HAP-1 (cell line): ENCODE measurements around the gene ADGRG4.

Experiments used
- DNase-seq, 2 experiments: peaks; one replicate each; pipeline ENCODE4 v3.0.0-alpha.2; 2016 to 2020; ENCODE audit warnings: low spot score in 2 of 2
- H3K27me3 ChIP-seq: fragments of 250-450 bp; sonication (Bioruptor Pico); 2 replicates; pipeline ENCODE4 v1.5.1; 2020; ENCODE audit warnings: low read depth, mild to moderate bottlenecking, moderate library complexity
- H3K36me3 ChIP-seq: fragments of 250-450 bp; sonication (Bioruptor Pico); replicated peaks from 2 replicates; pipeline ENCODE4 v1.5.1; 2020; ENCODE audit warnings: mild to moderate bottlenecking
- H3K4me1 ChIP-seq: fragments of 250-450 bp; sonication (Bioruptor Pico); 2 replicates; pipeline ENCODE4 v1.5.1; 2020; ENCODE audit warnings: mild to moderate bottlenecking
- H3K4me3 ChIP-seq: fragments of 250-450 bp; sonication (Bioruptor Pico); 2 replicates; pipeline ENCODE4 v1.5.1; 2020; ENCODE audit warnings: mild to moderate bottlenecking, moderate library complexity
- H3K9me3 ChIP-seq: fragments of 250-450 bp; sonication (Bioruptor Pico); 2 replicates; pipeline ENCODE4 v1.5.1; 2020; ENCODE audit warnings: mild to moderate bottlenecking, moderate library complexity
- in situ Hi-C: fragments of 300-500 bp; cut with MboI; formaldehyde crosslinking; loops from 3 replicates; pipeline ENCODE4 v1.14.3; 2020; ENCODE audit warnings: low sequenced_read_pairs, inconsistent platforms, mixed read lengths

Gene ADGRG4

GRCh38 chrX:136319600-136319999, 18.8 kb downstream of the ADGRG4 start:
- DNase-seq: no peak
- Histone ChIP-seq H3K27me3 (no peaks in the 10 kb centered on the region), H3K4me1 (peaks cover 41% of the 10 kb centered on the region), H3K36me3 (no peaks in the 10 kb centered on the region), H3K9me3 (no peaks in the 10 kb centered on the region), H3K4me3 (no peak overlapping the region)
- in situ Hi-C loops: no loop called here

- DNase-seq: no peak
- in situ Hi-C loops: no loop called here
- no peak overlapping the region for H3K4me3 ChIP-seq
- peaks cover 41% of the 10 kb centered on the region for H3K4me1 ChIP-seq
- no peaks in the 10 kb centered on the region for H3K9me3 ChIP-seq
- no peaks in the 10 kb centered on the region for H3K36me3 ChIP-seq
- H3K27me3 ChIP-seq: no peaks in the 10 kb centered on the region
Measured at GRCh38 chrX:136321532-136321931, 20.8 kb downstream of the ADGRG4 start.

- in situ Hi-C loops: no loop called here
- Histone ChIP-seq H3K36me3 (no peaks in the 10 kb centered on the region), H3K4me3 (no peak overlapping the region), H3K9me3 (no peaks in the 10 kb centered on the region), H3K27me3 (no peaks in the 10 kb centered on the region), H3K4me1 (peaks cover 41% of the 10 kb centered on the region)
- DNase-seq: no peak
Measured at GRCh38 chrX:136322064-136322463, 21.3 kb downstream of the ADGRG4 start.

GRCh38 chrX:136325377-136325776, 24.6 kb downstream of the ADGRG4 start:
- no peak for DNase-seq
- no peaks in the 10 kb centered on the region for H3K9me3 ChIP-seq
- H3K27me3 ChIP-seq: no peaks in the 10 kb centered on the region
- H3K4me1 ChIP-seq: peaks cover 36% of the 10 kb centered on the region
- no peak overlapping the region for H3K4me3 ChIP-seq
- H3K36me3 ChIP-seq: no peaks in the 10 kb centered on the region
- in situ Hi-C loops: no loop called here

- no peaks in the 10 kb centered on the region for H3K36me3 ChIP-seq
- DNase-seq: no peak
- in situ Hi-C loops: no loop called here
Measured at GRCh38 chrX:136328933-136329332, 28.2 kb downstream of the ADGRG4 start.

GRCh38 chrX:136336623-136337022, 35.9 kb downstream of the ADGRG4 start:
- Histone ChIP-seq H3K9me3 (peaks cover 4% of the 10 kb centered on the region; the same call in 1 of the 2 replicates), H3K27me3 (no peaks in the 10 kb centered on the region), H3K4me3 (no peak overlapping the region), H3K36me3 (no peaks in the 10 kb centered on the region), H3K4me1 (no peaks in the 10 kb centered on the region)
- DNase-seq: no peak
- in situ Hi-C loops: no loop called here

More at GRCh38 chrX:136328933-136329332, 28.2 kb downstream of the ADGRG4 start:
- peaks cover 20% of the 10 kb centered on the region for H3K4me1 ChIP-seq
- H3K9me3 ChIP-seq: no peaks in the 10 kb centered on the region
- no peak overlapping the region for H3K4me3 ChIP-seq
- H3K27me3 ChIP-seq: no peaks in the 10 kb centered on the region

GRCh38 chrX:136339702-136340101, 38.9 kb downstream of the ADGRG4 start:
- Histone ChIP-seq H3K9me3 (peaks cover 4% of the 10 kb centered on the region; the same call in 1 of the 2 replicates), H3K27me3 (no peaks in the 10 kb centered on the region), H3K4me1 (no peaks in the 10 kb centered on the region), H3K4me3 (no peak overlapping the region), H3K36me3 (no peaks in the 10 kb centered on the region)
- no peak for DNase-seq
- in situ Hi-C loops: no loop called here

GRCh38 chrX:136344320-136344719, 43.6 kb downstream of the ADGRG4 start:
- Histone ChIP-seq H3K36me3 (no peaks in the 10 kb centered on the region), H3K27me3 (no peaks in the 10 kb centered on the region), H3K4me3 (no peak overlapping the region), H3K9me3 (no peaks in the 10 kb centered on the region), H3K4me1 (no peaks in the 10 kb centered on the region)
- no peak for DNase-seq
- in situ Hi-C loops: no loop called here

GRCh38 chrX:136346506-136346905, 45.7 kb downstream of the ADGRG4 start:
- in situ Hi-C loops: no loop called here
- Histone ChIP-seq H3K36me3 (no peaks in the 10 kb centered on the region), H3K4me1 (no peaks in the 10 kb centered on the region), H3K27me3 (no peaks in the 10 kb centered on the region), H3K4me3 (no peak overlapping the region), H3K9me3 (no peaks in the 10 kb centered on the region)
- no peak for DNase-seq

GRCh38 chrX:136347706-136348105, 46.9 kb downstream of the ADGRG4 start:
- Histone ChIP-seq H3K27me3 (no peaks in the 10 kb centered on the region), H3K4me3 (no peak overlapping the region), H3K36me3 (no peaks in the 10 kb centered on the region), H3K4me1 (no peaks in the 10 kb centered on the region), H3K9me3 (no peaks in the 10 kb centered on the region)
- no peak for DNase-seq
- in situ Hi-C loops: no loop called here

- in situ Hi-C loops: no loop called here
- Histone ChIP-seq H3K27me3 (no peaks in the 10 kb centered on the region), H3K4me3 (no peak overlapping the region), H3K4me1 (peaks cover 6% of the 10 kb centered on the region), H3K9me3 (no peaks in the 10 kb centered on the region), H3K36me3 (no peaks in the 10 kb centered on the region)
- peak in 1 of 2 experiments; percentile 23 for DNase-seq
Measured at GRCh38 chrX:136353526-136354093, 52.8 kb downstream of the ADGRG4 start.

GRCh38 chrX:136354201-136354600, 53.4 kb downstream of the ADGRG4 start:
- in situ Hi-C loops: no loop called here
- no peaks in the 10 kb centered on the region; the same call in 1 of the 2 replicates for H3K9me3 ChIP-seq
- H3K4me3 ChIP-seq: no peak overlapping the region
- no peaks in the 10 kb centered on the region for H3K27me3 ChIP-seq
- peaks cover 6% of the 10 kb centered on the region for H3K4me1 ChIP-seq
- no peak for DNase-seq
- no peaks in the 10 kb centered on the region for H3K36me3 ChIP-seq

- DNase-seq: no peak
- peaks cover 32% of the 10 kb centered on the region for H3K4me1 ChIP-seq
- in situ Hi-C loops: no loop called here
- no peaks in the 10 kb centered on the region for H3K27me3 ChIP-seq
- H3K36me3 ChIP-seq: no peaks in the 10 kb centered on the region
- H3K4me3 ChIP-seq: no peak overlapping the region
- no peaks in the 10 kb centered on the region for H3K9me3 ChIP-seq
Measured at GRCh38 chrX:136369377-136369776, 68.6 kb downstream of the ADGRG4 start.

- no peaks in the 10 kb centered on the region for H3K27me3 ChIP-seq
- H3K36me3 ChIP-seq: no peaks in the 10 kb centered on the region
- H3K4me3 ChIP-seq: no peak overlapping the region
- in situ Hi-C loops: no loop called here
- H3K9me3 ChIP-seq: no peaks in the 10 kb centered on the region
- no peaks in the 10 kb centered on the region for H3K4me1 ChIP-seq
- DNase-seq: no peak
Measured at GRCh38 chrX:136376713-136377112, 76.0 kb downstream of the ADGRG4 start.
